Loucy (cell line): ENCODE measurements around the gene FGG.

ENCODE experiments used
- CTCF ChIP-seq: fragments of 200-600 bp; sonication (generic); conservative IDR thresholded peaks from 2 replicates; pipeline ENCODE4 v1.5.1; 2014; ENCODE audit warnings: mild to moderate bottlenecking, antibody characterized with exemption, low read length
- EZH2phosphoT487 ChIP-seq: fragments of 200-600 bp; IDR thresholded peaks from 2 replicates; pipeline ENCODE4 v1.6.1; 2018; ENCODE audit warnings: antibody characterized with exemption, mild to moderate bottlenecking, moderate library complexity, borderline replicate concordance

- TF ChIP-seq CTCF (no peak), EZH2phosphoT487 (no peak)
These were observed 27.0 kb downstream of the FGG start for GRCh38 chr4:154585369-154586018.
